K562 (cell line): ENCODE results near the gene TNNT2. TPM values are rescaled to one million over a fixed set of nuclear protein-coding genes. Genes with fewer than 3 reads are reported as not detected.

ENCODE experiments used
- ATAC-seq: fragments of 200-7000 bp; cut with Tn5 transposase; 3 replicates; pipeline ENCODE4 v1.9.1; 2020; ENCODE audit warnings: moderate library complexity
- BruUV-seq: library from RNA; stranded (reverse); fragments of 400-500 nt; replicated peaks from 2 replicates; lab custom pipeline; 2021; lab: Mats Ljungman, UMichigan
- CTCF ChIA-PET: fragments of 300-600 bp; formaldehyde crosslinking; extraction: SDS; loops from one replicate; lab custom pipeline; 2021; ENCODE audit warnings: low intra/inter-chr PET ratio; lab: Yijun Ruan, JAX
- POLR2A ChIA-PET: fragments of 300-600, 350-650 bp; sonication (Branson Sonifier 250); formaldehyde crosslinking; extraction: SDS; loops from one replicate; lab custom pipeline; 2021; ENCODE audit warnings: antibody characterized with exemption, inconsistent platforms; lab: Yijun Ruan, JAX
- DNase-seq, 4 experiments: peaks; one replicate each; pipeline versions ENCODE4 v3.0.0 to v3.0.0-alpha.2; 2011 to 2018; ENCODE audit warnings: low spot score in 3 of 4, mixed read lengths in 3 of 4; ENCODE audit errors: extremely low read depth in 1 of 4
- FAIRE-seq: peaks from 2 replicates; lab custom pipeline; 2011; peaks lifted over from hg19 to GRCh38; lab: Jason Lieb, UNC
- H2AFZ ChIP-seq: 2 replicates; pipeline ENCODE4 v1.6.0; 2011; ENCODE audit warnings: low read depth, low read length, control low read depth, inconsistent platforms
- H3K27ac ChIP-seq: fragments of 200-600 bp; 3 replicates; pipeline ENCODE4 v1.8.0; 2011; ENCODE audit warnings: low read depth, mild to moderate bottlenecking, control low read depth, inconsistent platforms, low read length, moderate library complexity, mixed read lengths; ENCODE audit errors: extremely low read depth
- H3K27me3 ChIP-seq, 2 experiments: fragments of 300-600 bp in 1 of 2; 2 replicates in 1 of 2; 3 replicates in 1 of 2; pipeline versions ENCODE4 v1.6.0 to v1.8.0; 2011; ENCODE audit warnings: inconsistent platforms in 2 of 2, low read length in 2 of 2, mild to moderate bottlenecking in 1 of 2, mixed read lengths in 1 of 2, moderate library complexity in 1 of 2; ENCODE audit not compliant: control insufficient read depth in 2 of 2, insufficient read depth in 2 of 2
- H3K36me3 ChIP-seq: fragments of 300-600 bp; 3 replicates; pipeline ENCODE4 v1.8.0; 2011; ENCODE audit warnings: mild to moderate bottlenecking, low read length, inconsistent platforms; ENCODE audit not compliant: control insufficient read depth, insufficient read depth
- H3K4me1 ChIP-seq, 2 experiments: fragments of 200-600 bp in 1 of 2; replicated peaks in 1 of 2; 2 replicates in 1 of 2; 3 replicates in 1 of 2; pipeline versions ENCODE4 v1.5.1 to v1.8.0; 2011; ENCODE audit warnings: inconsistent platforms in 2 of 2, low read length in 2 of 2, mild to moderate bottlenecking in 1 of 2, mixed read lengths in 1 of 2, moderate library complexity in 1 of 2; ENCODE audit not compliant: control insufficient read depth in 2 of 2, insufficient read depth in 2 of 2
- H3K4me2 ChIP-seq: 2 replicates; pipeline ENCODE4 v1.6.1; 2011; ENCODE audit warnings: low read length, control low read depth, inconsistent platforms, mixed read lengths; ENCODE audit not compliant: insufficient read depth
- H3K4me3 ChIP-seq: fragments of 200-600 bp; sonication (generic), shearing (Covaris generic); 2 replicates; pipeline ENCODE4 v1.5.1; 2016; ENCODE audit warnings: control low read depth, inconsistent platforms
- H3K79me2 ChIP-seq: fragments of 200-600 bp; 3 replicates; pipeline ENCODE4 v1.8.0; 2011; ENCODE audit warnings: low read length, inconsistent platforms; ENCODE audit not compliant: control insufficient read depth, insufficient read depth
- H3K9ac ChIP-seq, 2 experiments: 2 replicates each; pipeline versions ENCODE4 v1.6.0 to v1.6.1; 2011; ENCODE audit warnings: low read depth in 2 of 2, low read length in 2 of 2, control low read depth in 1 of 2, inconsistent platforms in 1 of 2, mild to moderate bottlenecking in 1 of 2, mixed read lengths in 1 of 2; ENCODE audit not compliant: insufficient read depth in 1 of 2
- H3K9me1 ChIP-seq: one replicate; pipeline ENCODE4 v1.6.0; 2011; ENCODE audit warnings: inconsistent platforms, mild to moderate bottlenecking, low read length, moderate library complexity; ENCODE audit not compliant: control insufficient read depth, insufficient read depth
- H3K9me3 ChIP-seq: replicated peaks from 2 replicates; pipeline ENCODE4 v1.5.1; 2011; ENCODE audit warnings: low read depth, low read length, inconsistent platforms; ENCODE audit not compliant: control insufficient read depth, insufficient read depth
- H4K20me1 ChIP-seq: replicated peaks from 2 replicates; pipeline ENCODE4 v1.6.1; 2011; ENCODE audit warnings: low read length, inconsistent platforms, mixed read lengths; ENCODE audit not compliant: control insufficient read depth, insufficient read depth
- E2F3 ChIP-seq: fragments of 250-450 bp; sonication (Bioruptor Pico); IDR thresholded peaks from 2 replicates; pipeline ENCODE4 v1.4.0; 2020; ENCODE audit warnings: mild to moderate bottlenecking
- MCM2 ChIP-seq: fragments of 450-650 bp; IDR thresholded peaks from 2 replicates; pipeline ENCODE4 v1.6.1; 2017; ENCODE audit warnings: low read depth, mild to moderate bottlenecking
- SPI1 ChIP-seq: IDR thresholded peaks from 2 replicates; pipeline ENCODE4 v1.6.1; 2011; ENCODE audit warnings: low read depth, low read length, control low read depth, borderline replicate concordance
- ZNF551 ChIP-seq: fragments of 250-450 bp; sonication (Bioruptor Pico); IDR thresholded peaks from 2 replicates; pipeline ENCODE4 v1.5.0; 2021; ENCODE audit warnings: mild to moderate bottlenecking, moderate library complexity
- WGBS: fragments of 100-300 bp; shearing (Covaris generic); methylation state at CpG from one replicate; pipeline ENCODE4 v1.1.6; 2016; ENCODE audit warnings: low coverage, mixed read lengths; ENCODE audit not compliant: insufficient coverage; ENCODE audit errors: missing lambda C conversion rate; 5-methylcytosine and 5-hydroxymethylcytosine counted together
- in situ Hi-C: fragments of 300-500 bp; cut with MboI; formaldehyde crosslinking; loops from 4 replicates; pipeline ENCODE4 v1.15.0; 2018; ENCODE audit warnings: inconsistent platforms, mixed read lengths
- intact Hi-C: fragments of 100-400 bp; cut with micrococcal nuclease; formaldehyde crosslinking; loops from 2 replicates; pipeline ENCODE4 v1.14.2; 2022
- polyA plus RNA-seq, 8 experiments: library from polyadenylated mRNA; depleted of rRNA in 4 of 8; stranded (reverse) in 5 of 8; unstranded in 3 of 8; fragments of >200 nt; fragmentation: Nextera tagmentation in 2 of 8; fragmentation: Illumina TruSeq in 1 of 8; extraction: Ambion mirVana in 2 of 8; extraction: Trizol in 1 of 8; gene quantifications; 2 replicates each; pipeline versions ENCODE4 v1.2.1 to v1.2.3, GENCODE V29; 2011 to 2014; ENCODE audit warnings: inconsistent platforms in 1 of 8, missing spikeins in 1 of 8
- total RNA-seq, 7 experiments: library from RNA; depleted of rRNA in 6 of 7; stranded (reverse); fragments of >200 nt in 6 of 7; fragmentation: Illumina TruSeq in 2 of 7; extraction: Trizol in 2 of 7; gene quantifications; 2 replicates each; pipeline versions ENCODE4 v1.2.1 to v1.2.3, GENCODE V29; 2011 to 2021; ENCODE audit warnings: low replicate concordance in 1 of 7

Gene TNNT2
- total and polyA plus RNA-seq, 9 of the 15 experiments (the other 6 are each of a cell fraction or from before 2014, with no cell fraction given), result not detected

- Histone ChIP-seq H3K36me3 (no peaks in the 10 kb centered on the region), H3K27me3 (peaks cover 12 to 69% of the 10 kb centered on the region in 2 experiments; a peak in 4 of 5 replicates), H3K4me1 (no peaks in the 10 kb centered on the region), H4K20me1 (peaks cover 8% of the 10 kb centered on the region; the same call in 1 of the 2 replicates), H2AFZ (no peak overlapping the region), H3K79me2 (no peaks in the 10 kb centered on the region), H3K4me3 (no peak overlapping the region), H3K9me3 (no peaks in the 10 kb centered on the region), H3K27ac (no peak overlapping the region), H3K4me2 (no peak overlapping the region), H3K9me1 (no peaks in the 10 kb centered on the region), H3K9ac (no peak overlapping the region)
- no TSS peak for BruUV-seq
- ChIA-PET CTCF (no interaction called here), POLR2A (interaction anchor here (0.5 to 1.7 kb wide), 7 partner anchors 12 to 121 kb away, joined by 3 to 6 read pairs (median 4); no protein-coding TSS in a partner anchor)
- TF ChIP-seq SPI1 (peak; percentile 59; the same call in 1 of the 2 replicates), ZNF551 (CRISPR knock-in tag) (no peak)
- DNase-seq (no peak), ATAC-seq (no peak), FAIRE-seq (no peak)
- intact Hi-C loops, result no loop called here
- in situ Hi-C loops, result no loop called here
- WGBS, result 2% methylated on average over 4 of the region's 4 CpGs
These were observed 50.8 kb downstream of the TNNT2 start for GRCh38 chr1:201326710-201327109.

DNA sequence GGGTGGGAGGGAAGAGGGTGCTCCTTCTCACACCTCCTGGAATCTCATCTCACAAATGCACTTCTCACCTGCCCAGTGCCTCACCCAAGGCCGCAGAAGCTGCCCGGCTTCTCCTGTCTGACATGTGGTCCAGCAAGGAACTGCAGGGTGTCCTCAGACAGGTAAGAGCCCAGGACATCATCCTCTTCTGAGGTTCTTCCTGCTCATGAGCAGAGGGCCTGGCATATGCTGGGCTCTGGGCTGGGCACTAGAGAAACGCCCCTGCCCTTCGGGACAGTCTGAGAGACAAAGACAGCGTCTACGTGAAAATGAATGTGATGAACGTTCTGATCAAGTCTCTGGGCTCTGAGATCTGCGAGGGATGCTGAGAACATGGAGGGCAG lies 51.8 kb downstream of the TNNT2 start:
- Histone ChIP-seq H3K9ac (peak overlapping the region in 1 of 2 experiments; percentile 11; a peak in 1 of 4 replicates), H3K4me2 (no peak overlapping the region)
- POLR2A ChIA-PET, result interaction anchor here (0.6 to 1.7 kb wide), 2 partner anchors 24 to 40 kb away, joined by 3 to 4 read pairs; no protein-coding TSS in a partner anchor
- TF ChIP-seq E2F3 (no peak), MCM2 (no peak)
- TF ChIP-seq, all 486 proteins: peak for 0
- no TSS peak for BruUV-seq
- Histone ChIP-seq H3K9me1 (no peaks in the 10 kb centered on the region), H4K20me1 (peaks cover 8% of the 10 kb centered on the region; the same call in 1 of the 2 replicates), H3K4me1 (no peaks in the 10 kb centered on the region), H3K4me3 (no peak overlapping the region), H3K27me3 (peaks cover 16 to 71% of the 10 kb centered on the region in 2 experiments; a peak in 4 of 5 replicates), H3K9me3 (no peaks in the 10 kb centered on the region), H3K79me2 (no peaks in the 10 kb centered on the region), H3K27ac (no peak overlapping the region), H2AFZ (no peak overlapping the region), H3K36me3 (no peaks in the 10 kb centered on the region)
- intact Hi-C loops (no loop called here), in situ Hi-C loops (no loop called here)
- CTCF ChIA-PET, result no interaction called here
- ATAC-seq (no peak), DNase-seq (no peak), FAIRE-seq (no peak)
- WGBS, result under 1% methylated on average over 8 of the region's 8 CpGs
